ENCODE results near the gene GRK5.

GRCh38 chr10:119201233-119201632 is 6.1 kb upstream of the GRK5 start:
- TF ChIP-seq CTCF (conservative IDR thresholded peaks at IDR 0.05; ENCODE audit: low read length) (no peak), EZH2phosphoT487 (IDR thresholded peaks at IDR 0.05; ENCODE audit: borderline replicate concordance) (no peak)

All from Loucy (cell line).